Upper lobe of right lung (tissue), 1 donor: ENCODE measurements around the gene SLC7A14. TPM values are rescaled to one million over a fixed set of nuclear protein-coding genes. Genes with fewer than 3 reads are reported as not detected.

Experiments used
- ATAC-seq: fragments of 200-7000 bp; cut with Tn5 transposase; one replicate; pipeline ENCODE4 v1.9.1; 2020; ENCODE audit warnings: mild to moderate bottlenecking, moderate library complexity
- DNase-seq: peaks from one replicate; pipeline ENCODE4 v3.0.0-alpha.2; 2020
- H3K27ac ChIP-seq: fragments of 200-600 bp; one replicate; pipeline ENCODE4 v1.8.0; 2022
- H3K27me3 ChIP-seq: fragments of 200-600 bp; one replicate; pipeline ENCODE4 v1.8.0; 2022; ENCODE audit warnings: mild to moderate bottlenecking
- H3K36me3 ChIP-seq: fragments of 200-600 bp; one replicate; pipeline ENCODE4 v1.8.0; 2022
- H3K4me1 ChIP-seq: fragments of 200-600 bp; one replicate; pipeline ENCODE4 v1.8.0; 2022
- H3K4me3 ChIP-seq: fragments of 200-600 bp; one replicate; pipeline ENCODE4 v1.8.0; 2022; ENCODE audit warnings: mild to moderate bottlenecking
- H3K9me3 ChIP-seq: fragments of 200-600 bp; one replicate; pipeline ENCODE4 v1.8.0; 2022
- intact Hi-C: fragments of 100-400 bp; cut with DNase I; formaldehyde crosslinking; loops from one replicate; pipeline ENCODE4 v1.11.0; 2022
- total RNA-seq: library from RNA; stranded (reverse); fragmentation: NEBNext Ultra II Directional; extraction: Animal tissue kit (Norgen Biotek cat#: 25700); gene quantifications from one replicate; pipeline ENCODE4 v1.2.1, GENCODE V29; 2021
- TF ChIP-seq, protein P1 (sequence below): fragments of 200-600 bp; IDR thresholded peaks from one replicate; pipeline ENCODE4 v1.8.0; 2022; ENCODE audit warnings: antibody characterized with exemption
- donor health status: DM: no; HTN: yes; CAD: no; lungs with severe emphysema.

SLC7A14 gene
- total RNA-seq, 1 donor from 2014 or later: not detected

DNA sequence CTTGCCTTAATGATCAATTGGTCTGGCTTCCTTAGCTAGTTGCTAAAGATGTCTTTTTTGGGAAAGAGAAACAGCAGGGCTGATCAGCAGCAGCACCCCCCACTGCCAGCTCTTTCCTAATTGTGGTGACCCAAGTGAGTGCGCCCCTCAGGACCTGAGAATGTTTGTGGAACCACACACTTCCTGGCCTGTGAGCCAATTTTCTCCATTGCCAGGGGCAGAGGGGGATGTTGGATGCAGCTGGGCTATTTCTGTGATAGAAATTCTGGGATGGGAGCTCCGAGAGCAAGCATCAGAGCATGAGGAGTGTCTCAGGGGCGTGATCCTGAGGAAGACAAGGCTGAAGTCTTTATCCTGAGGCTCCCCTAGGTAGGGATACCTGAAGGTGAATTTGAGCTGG lies 100.6 kb downstream of the SLC7A14 start:
- ATAC-seq (no peak), DNase-seq (no peak)
- Histone ChIP-seq H3K27me3 (no peaks in the 10 kb centered on the region), H3K27ac (no peak overlapping the region), H3K4me1 (no peaks in the 10 kb centered on the region), H3K4me3 (no peak overlapping the region), H3K9me3 (no peaks in the 10 kb centered on the region), H3K36me3 (no peaks in the 10 kb centered on the region)
- intact Hi-C loops: no loop called here
- TF ChIP-seq, protein P1, sequence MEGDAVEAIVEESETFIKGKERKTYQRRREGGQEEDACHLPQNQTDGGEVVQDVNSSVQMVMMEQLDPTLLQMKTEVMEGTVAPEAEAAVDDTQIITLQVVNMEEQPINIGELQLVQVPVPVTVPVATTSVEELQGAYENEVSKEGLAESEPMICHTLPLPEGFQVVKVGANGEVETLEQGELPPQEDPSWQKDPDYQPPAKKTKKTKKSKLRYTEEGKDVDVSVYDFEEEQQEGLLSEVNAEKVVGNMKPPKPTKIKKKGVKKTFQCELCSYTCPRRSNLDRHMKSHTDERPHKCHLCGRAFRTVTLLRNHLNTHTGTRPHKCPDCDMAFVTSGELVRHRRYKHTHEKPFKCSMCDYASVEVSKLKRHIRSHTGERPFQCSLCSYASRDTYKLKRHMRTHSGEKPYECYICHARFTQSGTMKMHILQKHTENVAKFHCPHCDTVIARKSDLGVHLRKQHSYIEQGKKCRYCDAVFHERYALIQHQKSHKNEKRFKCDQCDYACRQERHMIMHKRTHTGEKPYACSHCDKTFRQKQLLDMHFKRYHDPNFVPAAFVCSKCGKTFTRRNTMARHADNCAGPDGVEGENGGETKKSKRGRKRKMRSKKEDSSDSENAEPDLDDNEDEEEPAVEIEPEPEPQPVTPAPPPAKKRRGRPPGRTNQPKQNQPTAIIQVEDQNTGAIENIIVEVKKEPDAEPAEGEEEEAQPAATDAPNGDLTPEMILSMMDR: no peak

DNA sequence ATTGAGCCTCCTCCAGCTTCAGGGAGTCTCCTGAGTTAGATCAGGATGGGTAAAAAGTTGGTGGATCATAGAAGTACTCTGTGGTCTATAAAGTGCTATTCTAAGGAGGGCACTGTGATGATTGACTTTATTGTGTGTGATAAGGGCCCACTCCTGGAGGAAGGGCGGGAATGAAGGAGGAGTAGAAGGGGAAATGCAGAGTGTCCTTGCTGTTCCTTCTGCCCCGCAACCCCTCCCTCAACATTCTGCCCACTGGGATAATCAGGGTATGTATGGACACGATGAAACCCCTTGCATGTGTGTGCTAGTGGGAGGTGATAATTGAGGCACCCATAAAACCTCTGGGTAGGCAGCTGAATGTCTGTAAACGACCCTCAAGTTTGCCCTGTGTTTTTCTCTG lies 101.0 kb downstream of the SLC7A14 start:
- H3K4me3 ChIP-seq: no peak overlapping the region
- H3K36me3 ChIP-seq: no peaks in the 10 kb centered on the region
- intact Hi-C loops: no loop called here
- DNase-seq (no peak), ATAC-seq (no peak)
- no peaks in the 10 kb centered on the region for H3K9me3 ChIP-seq
- no peaks in the 10 kb centered on the region for H3K4me1 ChIP-seq
- H3K27me3 ChIP-seq: no peaks in the 10 kb centered on the region
- TF ChIP-seq, protein P1: no peak
- H3K27ac ChIP-seq: no peak overlapping the region

DNA sequence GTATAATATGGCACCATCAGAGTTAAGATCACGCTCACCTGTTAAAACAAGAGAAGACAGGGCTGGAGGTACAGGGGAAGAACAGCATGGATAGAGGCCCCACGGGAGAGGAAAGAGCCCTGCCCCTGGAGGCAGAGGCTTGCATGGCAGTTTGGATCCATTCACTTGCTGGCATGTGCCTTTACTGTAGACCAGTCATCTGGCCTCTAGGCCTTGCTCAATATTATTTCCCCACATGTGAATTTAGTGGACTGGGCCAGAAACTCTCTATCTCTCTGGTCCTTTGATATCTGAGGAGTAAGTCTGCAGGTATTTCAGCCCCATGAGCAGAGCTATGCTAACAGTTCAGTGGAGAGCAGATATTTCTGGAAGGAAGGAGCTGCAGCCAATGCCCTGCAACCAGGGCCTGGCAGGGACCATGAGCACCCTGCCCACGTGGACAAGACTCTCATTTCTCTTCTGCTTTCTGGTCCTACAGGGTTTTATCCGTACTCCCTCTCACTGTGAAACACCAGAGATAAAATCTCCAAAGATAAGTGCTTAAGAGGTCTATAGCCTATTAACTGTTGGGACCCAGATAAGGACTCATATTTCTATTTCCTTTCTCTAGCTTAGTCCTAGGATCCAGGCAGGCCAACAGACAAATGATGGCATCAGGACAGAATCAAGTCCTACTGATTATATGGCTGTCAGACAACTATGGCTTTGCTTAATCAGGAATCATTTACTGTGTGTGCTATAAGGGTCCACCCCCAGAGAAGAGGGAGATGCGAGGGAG lies 102.2 kb downstream of the SLC7A14 start:
- intact Hi-C loops: no loop called here
- H3K36me3 ChIP-seq: no peaks in the 10 kb centered on the region
- no peak for DNase-seq

DNA sequence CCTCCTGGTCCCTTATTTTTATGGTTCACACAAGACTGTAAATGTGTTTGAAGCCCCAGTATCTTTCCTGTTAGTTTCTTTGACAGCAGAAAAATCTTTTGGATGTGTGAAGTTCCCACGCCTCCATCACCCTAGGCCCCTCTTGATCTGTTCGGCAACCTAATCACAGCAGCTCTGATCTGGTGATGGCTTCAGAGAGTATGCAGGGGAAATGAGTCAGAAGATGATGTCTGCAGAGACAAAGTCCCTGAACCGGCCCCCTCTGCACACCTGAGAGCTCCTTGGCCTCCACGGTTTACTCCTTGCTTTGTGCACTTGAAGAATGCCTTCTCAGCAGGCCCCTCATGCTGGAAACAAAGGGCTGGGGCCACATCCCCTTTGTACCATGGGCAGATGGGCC lies 103.7 kb downstream of the SLC7A14 start:
- H3K27me3 ChIP-seq: no peaks in the 10 kb centered on the region
- no peaks in the 10 kb centered on the region for H3K9me3 ChIP-seq
- no peak overlapping the region for H3K27ac ChIP-seq
- H3K36me3 ChIP-seq: no peaks in the 10 kb centered on the region
- TF ChIP-seq, protein P1: no peak
- no peak overlapping the region for H3K4me3 ChIP-seq
- ATAC-seq (no peak), DNase-seq (no peak)
- no peaks in the 10 kb centered on the region for H3K4me1 ChIP-seq
- intact Hi-C loops: no loop called here

More for the DNA sequence above, 102.2 kb downstream of the SLC7A14 start:
- no peaks in the 10 kb centered on the region for H3K9me3 ChIP-seq
- no peak for ATAC-seq
- TF ChIP-seq, protein P1: no peak
- H3K4me1 ChIP-seq: no peaks in the 10 kb centered on the region
- no peak overlapping the region for H3K27ac ChIP-seq
- no peaks in the 10 kb centered on the region for H3K27me3 ChIP-seq
- H3K4me3 ChIP-seq: no peak overlapping the region

DNA sequence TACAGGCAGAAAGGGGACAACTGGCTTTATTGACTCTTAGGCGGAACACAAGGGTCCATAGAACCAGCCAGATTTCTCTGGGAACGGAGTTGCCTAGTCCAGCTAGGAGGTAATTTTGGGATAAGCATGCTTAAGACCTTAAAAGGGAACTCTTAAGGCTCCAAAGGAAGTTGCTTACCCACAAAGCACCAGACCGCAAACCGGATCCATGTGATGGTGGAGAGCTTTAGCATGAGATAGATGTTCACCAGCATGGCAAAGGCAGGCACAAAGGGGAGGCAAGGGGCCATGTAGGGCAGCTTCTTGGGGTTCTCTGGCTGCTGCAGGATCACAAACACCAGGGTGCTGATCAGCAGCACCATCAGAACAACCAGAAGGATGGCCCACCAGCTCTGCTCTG lies 105.8 kb downstream of the SLC7A14 start:
- no peaks in the 10 kb centered on the region for H3K27me3 ChIP-seq
- TF ChIP-seq, protein P1: no peak
- no peaks in the 10 kb centered on the region for H3K4me1 ChIP-seq
- ATAC-seq: no peak
- DNase-seq: no peak
- no peaks in the 10 kb centered on the region for H3K9me3 ChIP-seq
- H3K4me3 ChIP-seq: no peak overlapping the region
- intact Hi-C loops: no loop called here
- H3K36me3 ChIP-seq: no peaks in the 10 kb centered on the region
- H3K27ac ChIP-seq: no peak overlapping the region

DNA sequence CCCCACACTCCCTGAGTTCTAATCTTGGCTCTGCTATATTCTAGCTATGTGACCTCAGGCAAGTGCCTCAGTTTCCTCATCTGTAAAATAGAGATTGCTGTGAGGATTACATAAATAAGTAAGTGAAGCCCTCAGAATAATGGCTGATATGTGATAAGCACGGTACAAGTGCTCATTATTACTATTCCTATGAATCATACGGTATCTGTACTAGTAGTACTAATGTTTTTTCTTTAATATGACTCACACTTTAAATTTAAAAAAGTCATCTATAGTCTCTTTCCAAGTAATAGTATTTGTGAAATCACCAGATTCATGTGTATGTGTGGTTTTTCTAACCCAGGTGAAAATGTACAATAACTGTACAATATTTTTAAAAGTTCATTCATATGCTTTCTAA lies 108.5 kb downstream of the SLC7A14 start:
- no peak overlapping the region for H3K27ac ChIP-seq
- intact Hi-C loops: no loop called here
- H3K36me3 ChIP-seq: no peaks in the 10 kb centered on the region
- H3K4me1 ChIP-seq: no peaks in the 10 kb centered on the region
- H3K9me3 ChIP-seq: no peaks in the 10 kb centered on the region
- H3K27me3 ChIP-seq: no peaks in the 10 kb centered on the region
- ATAC-seq: no peak
- H3K4me3 ChIP-seq: no peak overlapping the region
- TF ChIP-seq, protein P1: no peak
- DNase-seq: no peak
